GM19043 (cell line): Measurements from ENCODE around the gene DHRS3.

Experiments
- ATAC-seq: cut with Tn5 transposase; IDR thresholded peaks from one replicate; pipeline ENCODE4 v1.9.1; 2021; ENCODE audit warnings: low read depth; ENCODE audit not compliant: unreplicated experiment

Gene DHRS3

DNA sequence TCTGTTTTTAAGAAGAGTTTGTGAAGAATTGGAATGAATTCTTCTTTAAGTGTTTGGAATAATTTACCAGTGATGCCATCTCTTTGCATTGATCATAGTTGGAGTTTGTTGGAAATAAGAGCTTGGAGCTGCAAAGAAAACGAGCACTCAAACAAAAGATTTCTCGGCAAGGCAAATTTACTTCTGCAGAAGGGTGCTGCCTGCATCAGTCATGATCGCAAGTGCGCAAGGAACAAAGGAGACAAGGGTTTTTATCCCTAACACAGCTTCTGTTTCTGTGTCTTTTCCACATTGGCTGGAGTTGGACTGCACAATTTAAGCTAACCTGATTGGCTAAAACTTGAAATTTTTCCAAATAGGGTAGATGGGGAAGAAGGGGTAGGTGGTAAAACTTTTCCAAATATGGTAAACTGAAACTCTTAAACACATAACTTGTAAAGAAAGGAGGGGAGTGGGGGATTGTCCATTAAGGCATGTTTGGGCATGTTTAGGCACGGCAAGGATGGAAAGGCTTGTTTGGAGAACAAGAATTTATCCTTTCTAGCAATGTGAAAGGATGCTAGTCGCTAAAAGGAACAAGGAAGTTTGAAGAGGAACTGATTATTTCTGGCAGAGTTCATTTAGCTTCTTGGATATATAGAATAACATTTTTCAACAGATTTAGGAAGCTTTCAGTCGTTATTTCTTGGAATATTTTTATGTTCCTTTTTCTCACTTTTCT is 22.4 kb upstream of the DHRS3 start:
- no peak for ATAC-seq

DNA sequence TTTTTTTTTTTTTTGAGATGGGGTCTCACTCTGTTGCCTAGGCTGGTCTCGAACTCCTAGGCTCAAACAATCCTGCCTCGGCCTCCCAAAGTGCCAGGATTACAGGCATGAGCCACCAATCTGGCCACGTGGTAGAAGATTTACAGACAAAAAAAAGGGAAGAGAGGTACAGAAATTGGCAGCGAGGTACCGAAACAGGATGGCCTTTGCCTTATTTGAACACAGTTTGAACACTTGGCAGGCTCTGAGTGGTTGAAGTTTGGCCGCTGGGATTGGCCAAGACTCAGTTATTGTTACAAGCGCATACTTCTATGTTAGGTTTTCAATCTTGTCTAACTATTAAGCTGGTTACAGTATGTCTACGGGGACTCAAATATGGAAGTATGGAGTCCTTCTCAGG is 19.7 kb upstream of the DHRS3 start:
- ATAC-seq, result no peak

DNA sequence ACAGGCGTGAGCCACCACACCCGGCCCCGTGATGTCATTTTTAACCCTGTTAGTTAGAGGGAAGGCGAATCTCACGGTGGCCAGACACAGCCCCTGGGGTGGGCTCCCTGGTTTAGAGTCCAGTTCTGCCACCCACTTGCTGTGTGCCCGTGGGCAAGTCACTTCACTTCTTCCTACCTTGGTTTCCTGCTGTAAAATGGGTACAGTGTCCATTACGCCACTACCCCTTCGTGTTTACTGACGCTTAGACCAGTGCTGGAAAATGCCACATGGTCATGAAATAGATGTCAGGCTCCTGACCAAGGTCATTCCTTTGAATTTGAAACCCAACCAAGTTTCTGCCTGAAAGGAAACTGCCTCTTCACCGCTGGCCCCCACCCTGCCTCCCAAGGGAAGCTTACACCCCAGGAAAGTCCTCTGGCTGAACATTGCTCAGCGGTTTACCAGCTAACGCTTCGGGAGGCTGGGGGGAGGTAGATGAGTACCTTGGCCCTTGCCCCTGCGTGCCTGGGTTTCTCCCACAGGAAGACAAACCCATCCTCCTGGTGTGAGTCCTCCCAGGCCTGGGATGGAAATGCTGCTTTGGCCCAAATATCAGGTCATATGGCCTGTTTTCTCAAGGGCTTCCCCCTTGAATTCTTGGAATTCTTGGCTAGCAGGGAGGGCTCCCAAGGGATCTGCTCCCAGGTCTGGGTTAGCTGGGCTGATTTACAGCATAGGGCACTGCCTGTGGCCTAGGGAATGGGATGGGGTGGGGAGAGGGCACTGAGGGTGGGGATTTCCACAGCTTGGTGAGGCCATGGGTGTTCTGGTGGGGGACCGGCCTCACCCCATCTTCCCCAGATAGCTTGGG is 18.3 kb upstream of the DHRS3 start:
- no peak for ATAC-seq

- no peak for ATAC-seq
Measured at GRCh38 chr1:12634696-12635202, 16.7 kb upstream of the DHRS3 start.

GRCh38 chr1:12634156-12634555 is 16.1 kb upstream of the DHRS3 start:
- no peak for ATAC-seq

DNA sequence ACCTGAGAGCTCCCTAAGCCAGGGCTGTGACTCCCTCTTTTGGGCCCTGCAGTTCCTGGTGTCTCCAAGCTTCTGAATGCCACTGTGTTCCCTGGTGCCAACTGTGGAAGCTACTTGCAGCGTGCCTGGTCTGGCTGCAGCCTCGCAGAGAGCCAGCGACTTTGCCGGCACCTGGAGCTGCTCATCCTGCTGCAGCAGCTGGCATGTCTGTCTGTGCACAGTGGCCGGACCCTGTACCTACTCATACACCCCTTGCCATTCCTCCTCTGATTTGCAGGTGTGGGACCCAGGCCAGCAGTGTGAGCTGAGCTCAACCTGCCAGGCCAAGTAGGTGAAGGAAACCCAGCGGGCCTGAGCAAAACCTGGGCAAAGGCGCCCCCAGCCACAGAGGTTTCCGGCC is 13.6 kb upstream of the DHRS3 start:
- ATAC-seq, result no peak

- no peak for ATAC-seq
Measured at GRCh38 chr1:12630946-12631530, 13.0 kb upstream of the DHRS3 start.

- ATAC-seq, result no peak
Measured at GRCh38 chr1:12629985-12630760, 12.2 kb upstream of the DHRS3 start.

- no peak for ATAC-seq
Measured at GRCh38 chr1:12629511-12629956, 11.5 kb upstream of the DHRS3 start.

DNA sequence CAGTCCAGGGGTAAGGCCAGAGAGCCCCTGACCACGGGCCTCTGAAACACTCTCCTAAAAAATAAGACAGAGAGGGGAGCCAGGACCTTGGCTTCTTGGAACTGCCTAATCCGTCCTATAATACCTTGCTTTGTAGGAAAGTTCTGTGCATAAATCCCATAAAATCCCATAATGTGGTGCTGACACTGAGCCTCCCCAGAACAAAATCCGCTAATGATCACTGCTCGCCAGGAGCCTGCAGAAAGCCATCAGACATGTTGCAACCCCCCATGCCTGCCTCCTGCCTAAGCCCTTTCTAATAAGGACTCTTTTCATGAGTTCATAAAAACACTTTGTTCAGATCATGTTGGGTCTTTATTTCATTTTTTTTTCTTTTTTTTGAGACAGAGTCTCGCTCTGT is 9.3 kb upstream of the DHRS3 start:
- ATAC-seq, result no peak

DNA sequence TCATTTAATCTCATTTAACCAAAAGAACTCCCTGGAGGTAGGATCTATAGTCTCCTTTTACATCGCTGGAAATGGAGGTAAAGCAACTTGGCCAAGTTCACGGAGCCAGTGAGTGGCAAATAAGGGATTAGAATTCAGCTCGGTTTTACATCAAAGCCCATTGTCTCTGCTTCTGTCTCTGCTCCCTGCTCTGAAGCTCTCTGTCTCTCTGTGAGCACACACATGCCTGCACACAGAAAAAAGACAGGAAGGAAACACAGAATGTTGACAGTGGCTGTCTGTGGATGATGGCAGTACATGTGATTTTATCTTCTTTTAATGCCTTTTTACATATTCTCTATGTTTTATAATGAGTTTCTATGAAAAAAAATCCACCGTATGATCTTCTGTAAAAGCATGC is 8.9 kb upstream of the DHRS3 start:
- ATAC-seq, result no peak

GRCh38 chr1:12625276-12625675 is 7.3 kb upstream of the DHRS3 start:
- ATAC-seq, result no peak

GRCh38 chr1:12622506-12622905 is 4.5 kb upstream of the DHRS3 start:
- ATAC-seq, result no peak

DNA sequence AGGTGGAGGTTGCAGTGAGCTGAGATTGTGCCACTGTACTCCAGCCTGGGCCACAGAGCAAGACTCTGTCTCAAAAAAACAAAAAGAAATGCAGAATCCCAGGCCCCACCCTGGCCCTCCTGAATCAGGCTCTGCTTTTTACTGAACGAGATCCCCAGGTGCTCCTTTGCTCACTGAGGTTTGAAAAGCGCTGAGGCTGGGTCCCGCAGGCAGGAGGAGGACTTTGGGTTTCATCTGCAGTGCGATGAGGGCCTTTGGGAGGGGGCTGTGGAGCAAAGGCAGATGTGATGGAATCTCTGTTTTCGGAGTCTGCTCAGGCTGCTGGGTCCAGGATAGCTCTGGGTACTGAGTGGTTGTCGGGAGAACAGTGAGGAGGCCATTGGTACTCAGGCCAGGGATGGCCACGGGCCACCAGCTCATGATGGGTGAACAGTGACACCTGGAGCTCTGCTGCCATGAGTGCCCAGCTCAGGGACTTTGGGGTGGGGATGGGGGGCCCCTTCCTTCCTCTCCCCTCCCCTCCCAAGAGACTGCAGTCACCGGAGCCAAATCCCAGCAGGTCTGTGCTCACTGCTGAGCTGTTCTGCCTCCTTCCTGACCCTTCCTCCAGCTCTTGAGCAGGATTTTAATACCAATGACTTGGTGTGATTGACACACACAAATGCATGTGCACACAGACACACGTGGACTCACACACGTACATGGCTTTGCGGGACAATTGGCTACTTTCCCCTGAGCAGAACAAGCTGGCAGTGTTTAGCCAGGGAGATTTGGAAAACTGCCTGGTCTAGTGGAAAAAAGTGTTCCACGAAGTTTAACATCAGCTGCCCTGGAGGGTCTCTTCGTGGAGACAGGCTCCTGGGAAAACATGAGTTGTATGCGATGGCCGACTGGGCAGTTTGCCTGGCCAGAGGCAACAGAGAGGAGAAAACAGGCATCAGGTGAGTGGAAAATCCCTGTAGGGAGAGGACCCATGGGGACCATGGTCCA is 3.6 kb upstream of the DHRS3 start:
- ATAC-seq, result no peak

GRCh38 chr1:12620931-12621330 is 2.9 kb upstream of the DHRS3 start:
- no peak for ATAC-seq

DNA sequence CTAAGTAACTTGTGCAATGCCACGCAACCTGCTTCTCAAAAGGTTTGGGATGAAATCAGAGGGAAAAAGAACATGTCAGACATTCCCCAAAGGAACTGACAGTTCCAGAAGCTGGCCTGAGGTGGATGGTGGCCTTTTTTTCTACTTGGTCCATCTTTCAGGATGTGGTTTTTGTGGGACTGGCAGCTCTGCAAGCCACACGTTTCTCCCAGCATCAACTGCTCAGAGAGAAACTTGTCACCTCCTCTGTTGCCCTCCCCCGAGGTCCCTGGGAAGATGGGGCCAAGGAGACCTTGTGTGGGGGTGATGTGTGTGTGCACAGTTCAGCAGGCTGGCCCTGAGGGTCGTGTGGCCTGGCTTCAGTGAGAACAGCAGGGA is 2.5 kb upstream of the DHRS3 start:
- ATAC-seq, result no peak

GRCh38 chr1:12619792-12620487 is 1.9 kb upstream of the DHRS3 start:
- no peak for ATAC-seq

DNA sequence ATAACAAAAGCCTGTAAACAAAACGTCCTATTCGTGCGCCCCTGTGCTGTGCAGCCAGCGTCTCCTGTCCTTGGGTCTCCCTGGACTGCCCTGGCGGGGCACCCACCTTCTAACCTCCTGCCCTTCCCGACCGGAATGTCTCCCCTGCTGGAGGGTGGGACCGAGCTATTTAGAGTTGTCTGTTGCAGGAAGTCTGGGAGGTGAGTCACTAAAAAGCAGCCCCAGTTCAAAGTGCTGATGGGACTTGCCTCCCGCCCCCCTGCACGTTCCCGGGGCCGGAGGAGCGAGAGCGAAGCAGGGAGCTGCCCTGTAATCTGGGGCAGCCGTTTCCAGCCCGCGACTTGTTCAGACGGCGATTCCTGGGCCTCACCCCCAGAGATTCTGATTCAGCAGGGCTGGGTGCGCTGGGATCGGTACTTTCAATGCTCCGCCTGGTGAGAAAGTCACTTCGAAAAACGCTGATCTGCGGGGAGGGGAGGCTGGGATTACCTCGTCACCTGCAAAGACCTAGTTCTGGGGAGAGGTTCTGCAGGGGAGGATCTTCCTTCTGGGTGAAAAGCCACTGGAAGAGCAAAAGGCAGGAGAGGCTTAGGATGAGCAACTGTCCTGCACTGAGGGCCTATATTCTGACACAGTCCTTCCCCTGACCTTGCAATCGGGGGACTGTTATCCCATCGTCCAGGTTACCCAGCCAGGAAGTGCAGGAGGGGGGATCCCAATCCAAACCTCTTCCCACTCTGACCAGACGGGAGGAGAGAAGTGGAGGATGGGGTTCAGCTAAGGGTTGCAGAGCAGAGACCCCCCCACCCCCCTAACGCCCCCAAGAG is 1.2 kb upstream of the DHRS3 start:
- ATAC-seq, result no peak
